IMR-90 (cell line): Measurements from ENCODE around the gene MYADML2.

Experiments used
- CEBPB ChIP-seq: IDR thresholded peaks from 2 replicates; pipeline ENCODE4 v1.6.1; 2012; ENCODE audit warnings: low read depth, low read length, improper control_type of control experiment
- CTCF ChIP-seq: conservative IDR thresholded peaks from 2 replicates; pipeline ENCODE4 v1.5.1; 2012; ENCODE audit warnings: mild to moderate bottlenecking, low read depth, low read length, improper control_type of control experiment
- FOS ChIP-seq: fragments of 150-350 bp; IDR thresholded peaks from 2 replicates; pipeline ENCODE4 v1.6.1; 2016; ENCODE audit warnings: low read depth, low read length
- MAFK ChIP-seq: IDR thresholded peaks from 2 replicates; pipeline ENCODE4 v1.6.1; 2012; ENCODE audit warnings: low read depth, low read length, improper control_type of control experiment
- MAZ ChIP-seq: IDR thresholded peaks from 2 replicates; pipeline ENCODE4 v1.6.1; 2012; ENCODE audit warnings: low read depth, mild to moderate bottlenecking, low read length, improper control_type of control experiment, moderate library complexity, borderline replicate concordance
- MXI1 ChIP-seq: IDR thresholded peaks from 2 replicates; pipeline ENCODE4 v1.6.1; 2012; ENCODE audit warnings: low read depth, mild to moderate bottlenecking, low read length, moderate library complexity, borderline replicate concordance
- NFE2L2 ChIP-seq: fragments of 150-350 bp; IDR thresholded peaks from 2 replicates; pipeline ENCODE4 v1.6.1; 2016; ENCODE audit warnings: low read depth, mild to moderate bottlenecking, low read length
- POLR2A ChIP-seq: IDR thresholded peaks from 2 replicates; pipeline ENCODE4 v1.6.1; 2012; ENCODE audit warnings: mild to moderate bottlenecking, low read depth, low read length
- RAD21 ChIP-seq: IDR thresholded peaks from 2 replicates; pipeline ENCODE4 v1.6.1; 2012; ENCODE audit warnings: low read length, improper control_type of control experiment
- RFX5 ChIP-seq: IDR thresholded peaks from 2 replicates; pipeline ENCODE4 v1.8.0; 2012; ENCODE audit warnings: low read depth, mild to moderate bottlenecking, low read length, moderate library complexity
- USF2 ChIP-seq: fragments of 150-350 bp; IDR thresholded peaks from 2 replicates; pipeline ENCODE4 v1.6.1; 2017; ENCODE audit warnings: mild to moderate bottlenecking, antibody characterized with exemption, low read length, low read depth

GRCh38 chr17:81956607-81957589 lies 9.9 kb upstream of the MYADML2 start:
- TF ChIP-seq RFX5 (no peak), MXI1 (no peak), CEBPB (no peak), CTCF (no peak), POLR2A (no peak), USF2 (no peak), MAFK (no peak), MAZ (no peak), NFE2L2 (no peak), RAD21 (no peak), FOS (no peak)
